K562 (cell line): ENCODE results near the gene IL27RA.

Experiments
- CREB1 ChIP-seq, 2 experiments: sonication (generic) in 1 of 2; formaldehyde crosslinking in 1 of 2; IDR thresholded peaks; 2 replicates each; pipeline versions ENCODE4 v1.6.1 to v1.8.0; 2012 to 2022; ENCODE audit warnings: inconsistent platforms in 1 of 2, mild to moderate bottlenecking in 1 of 2, missing genetic modification reagents in 1 of 2, moderate library complexity in 1 of 2
- GATAD2A ChIP-seq: fragments of 450-650 bp; IDR thresholded peaks from 2 replicates; pipeline ENCODE4 v1.6.1; 2017
- MAZ ChIP-seq, 2 experiments: fragments of 450-650 bp in 1 of 2; sonication (generic) in 1 of 2; formaldehyde crosslinking; IDR thresholded peaks in 1 of 2; conservative IDR thresholded peaks in 1 of 2; 2 replicates each; pipeline versions ENCODE4 v1.4.0 to v1.5.0; 2020; ENCODE audit warnings: mild to moderate bottlenecking in 1 of 2, missing genetic modification reagents in 1 of 2
- MTA3 ChIP-seq: fragments of 450-650 bp; formaldehyde crosslinking; IDR thresholded peaks from 2 replicates; pipeline ENCODE4 v1.6.1; 2017; ENCODE audit warnings: mild to moderate bottlenecking, borderline replicate concordance
- NFYB ChIP-seq: IDR thresholded peaks from 2 replicates; pipeline ENCODE4 v1.6.1; 2011; ENCODE audit warnings: mild to moderate bottlenecking, moderate library complexity; ENCODE audit not compliant: insufficient read length; ENCODE audit errors: extremely low read depth
- NR2C2 ChIP-seq, 2 experiments: fragments of 200-800 bp in 1 of 2; sonication (Bioruptor generic) in 1 of 2; sonication (generic) in 1 of 2; formaldehyde crosslinking in 1 of 2; IDR thresholded peaks; 2 replicates each; pipeline versions ENCODE4 v1.6.1 to v1.8.0; 2016 to 2022; ENCODE audit warnings: mild to moderate bottlenecking in 1 of 2, missing compliant biosample characterization in 1 of 2, missing genetic modification characterization in 1 of 2, missing genetic modification reagents in 1 of 2
- ZNF232 ChIP-seq: sonication (generic); formaldehyde crosslinking; IDR thresholded peaks from 2 replicates; pipeline ENCODE4 v1.8.0; 2022; ENCODE audit warnings: mild to moderate bottlenecking, missing genetic modification reagents
- TF ChIP-seq, protein P1 (sequence below): sonication (generic); formaldehyde crosslinking; IDR thresholded peaks from 2 replicates; pipeline ENCODE4 v1.5.0; 2020; ENCODE audit warnings: missing genetic modification reagents
- TF ChIP-seq, protein P2 (sequence below): sonication (generic); formaldehyde crosslinking; IDR thresholded peaks from 2 replicates; pipeline ENCODE4 v1.8.1; 2023; ENCODE audit warnings: mild to moderate bottlenecking, missing genetic modification reagents
- TF ChIP-seq, protein P3 (sequence below), 3 experiments: IDR thresholded peaks in 2 of 3; conservative IDR thresholded peaks in 1 of 3; 2 replicates each; pipeline ENCODE4 v1.5.1; 2011 to 2012; ENCODE audit warnings: low read length in 3 of 3, mild to moderate bottlenecking in 3 of 3, control low read depth in 2 of 3, improper control_type of control experiment in 1 of 3, inconsistent platforms in 1 of 3, low read depth in 1 of 3, mixed read lengths in 1 of 3, moderate library complexity in 1 of 3; ENCODE audit not compliant: insufficient read depth in 2 of 3
- TF ChIP-seq, protein P4 (sequence below): sonication (generic); formaldehyde crosslinking; IDR thresholded peaks from 2 replicates; pipeline ENCODE4 v1.9.0; 2022; ENCODE audit warnings: mild to moderate bottlenecking, missing genetic modification reagents

DNA sequence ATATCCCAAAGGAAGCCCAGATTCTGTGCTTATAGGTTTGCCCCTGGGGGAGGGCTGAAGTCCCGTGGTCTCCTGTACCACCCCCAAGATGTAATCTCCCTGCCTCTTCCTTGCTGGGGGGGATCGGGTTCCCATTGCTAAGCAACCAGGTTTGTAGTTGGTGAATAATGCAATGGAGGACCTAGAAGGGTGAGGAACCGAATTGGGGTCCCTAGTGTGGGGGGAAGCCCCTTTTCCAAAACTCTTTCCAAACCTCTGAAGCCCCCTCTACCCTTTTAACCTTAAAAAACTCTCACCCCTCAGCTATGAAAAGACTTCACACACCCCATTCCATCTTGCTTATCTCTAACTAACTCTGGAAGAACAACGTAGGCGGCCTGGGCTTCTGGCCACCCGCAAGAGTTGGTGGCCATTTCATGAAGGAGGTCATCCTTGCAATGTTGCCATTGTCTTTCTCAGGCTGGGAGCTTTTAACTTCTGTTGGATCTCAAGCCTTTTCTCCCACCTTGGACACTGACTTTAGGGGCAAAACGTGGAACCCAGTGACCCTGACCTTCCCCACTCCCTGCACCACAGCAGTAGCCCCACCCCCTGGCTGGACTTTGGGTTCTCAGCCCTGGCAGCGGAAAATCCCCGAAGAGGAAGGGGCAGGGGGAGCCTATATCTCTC lies 29.7 kb downstream of the IL27RA start:
- TF ChIP-seq, protein P1, sequence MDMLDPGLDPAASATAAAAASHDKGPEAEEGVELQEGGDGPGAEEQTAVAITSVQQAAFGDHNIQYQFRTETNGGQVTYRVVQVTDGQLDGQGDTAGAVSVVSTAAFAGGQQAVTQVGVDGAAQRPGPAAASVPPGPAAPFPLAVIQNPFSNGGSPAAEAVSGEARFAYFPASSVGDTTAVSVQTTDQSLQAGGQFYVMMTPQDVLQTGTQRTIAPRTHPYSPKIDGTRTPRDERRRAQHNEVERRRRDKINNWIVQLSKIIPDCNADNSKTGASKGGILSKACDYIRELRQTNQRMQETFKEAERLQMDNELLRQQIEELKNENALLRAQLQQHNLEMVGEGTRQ (CRISPR knock-in tag): no peak
- TF ChIP-seq, protein P2, sequence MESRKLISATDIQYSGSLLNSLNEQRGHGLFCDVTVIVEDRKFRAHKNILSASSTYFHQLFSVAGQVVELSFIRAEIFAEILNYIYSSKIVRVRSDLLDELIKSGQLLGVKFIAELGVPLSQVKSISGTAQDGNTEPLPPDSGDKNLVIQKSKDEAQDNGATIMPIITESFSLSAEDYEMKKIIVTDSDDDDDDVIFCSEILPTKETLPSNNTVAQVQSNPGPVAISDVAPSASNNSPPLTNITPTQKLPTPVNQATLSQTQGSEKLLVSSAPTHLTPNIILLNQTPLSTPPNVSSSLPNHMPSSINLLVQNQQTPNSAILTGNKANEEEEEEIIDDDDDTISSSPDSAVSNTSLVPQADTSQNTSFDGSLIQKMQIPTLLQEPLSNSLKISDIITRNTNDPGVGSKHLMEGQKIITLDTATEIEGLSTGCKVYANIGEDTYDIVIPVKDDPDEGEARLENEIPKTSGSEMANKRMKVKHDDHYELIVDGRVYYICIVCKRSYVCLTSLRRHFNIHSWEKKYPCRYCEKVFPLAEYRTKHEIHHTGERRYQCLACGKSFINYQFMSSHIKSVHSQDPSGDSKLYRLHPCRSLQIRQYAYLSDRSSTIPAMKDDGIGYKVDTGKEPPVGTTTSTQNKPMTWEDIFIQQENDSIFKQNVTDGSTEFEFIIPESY (CRISPR knock-in tag): no peak
- TF ChIP-seq NR2C2 (CRISPR knock-in tag; IDR thresholded peaks at IDR 0.05) (no peak), NR2C2 (tag; IDR thresholded peaks at IDR 0.05) (peak; percentile 39; the same call in 1 of the 2 replicates), ZNF232 (no peak), MTA3 (no peak), CREB1 (IDR thresholded peaks at IDR 0.05) (no peak), CREB1 (CRISPR knock-in tag; IDR thresholded peaks at IDR 0.05) (no peak), NFYB (no peak), MAZ (CRISPR knock-in tag; conservative IDR thresholded peaks at IDR 0.05 in 1 of 2, IDR thresholded peaks at IDR 0.05 in 1 of 2) (no peak), GATAD2A (no peak)
- TF ChIP-seq, protein P3, sequence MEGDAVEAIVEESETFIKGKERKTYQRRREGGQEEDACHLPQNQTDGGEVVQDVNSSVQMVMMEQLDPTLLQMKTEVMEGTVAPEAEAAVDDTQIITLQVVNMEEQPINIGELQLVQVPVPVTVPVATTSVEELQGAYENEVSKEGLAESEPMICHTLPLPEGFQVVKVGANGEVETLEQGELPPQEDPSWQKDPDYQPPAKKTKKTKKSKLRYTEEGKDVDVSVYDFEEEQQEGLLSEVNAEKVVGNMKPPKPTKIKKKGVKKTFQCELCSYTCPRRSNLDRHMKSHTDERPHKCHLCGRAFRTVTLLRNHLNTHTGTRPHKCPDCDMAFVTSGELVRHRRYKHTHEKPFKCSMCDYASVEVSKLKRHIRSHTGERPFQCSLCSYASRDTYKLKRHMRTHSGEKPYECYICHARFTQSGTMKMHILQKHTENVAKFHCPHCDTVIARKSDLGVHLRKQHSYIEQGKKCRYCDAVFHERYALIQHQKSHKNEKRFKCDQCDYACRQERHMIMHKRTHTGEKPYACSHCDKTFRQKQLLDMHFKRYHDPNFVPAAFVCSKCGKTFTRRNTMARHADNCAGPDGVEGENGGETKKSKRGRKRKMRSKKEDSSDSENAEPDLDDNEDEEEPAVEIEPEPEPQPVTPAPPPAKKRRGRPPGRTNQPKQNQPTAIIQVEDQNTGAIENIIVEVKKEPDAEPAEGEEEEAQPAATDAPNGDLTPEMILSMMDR (IDR thresholded peaks at IDR 0.05 in 2 of 3, conservative IDR thresholded peaks at IDR 0.05 in 1 of 3; ENCODE audit: insufficient read depth in 2 of 3, low read depth in 1 of 3, low read length in 3 of 3): no peak
- TF ChIP-seq, protein P4, sequence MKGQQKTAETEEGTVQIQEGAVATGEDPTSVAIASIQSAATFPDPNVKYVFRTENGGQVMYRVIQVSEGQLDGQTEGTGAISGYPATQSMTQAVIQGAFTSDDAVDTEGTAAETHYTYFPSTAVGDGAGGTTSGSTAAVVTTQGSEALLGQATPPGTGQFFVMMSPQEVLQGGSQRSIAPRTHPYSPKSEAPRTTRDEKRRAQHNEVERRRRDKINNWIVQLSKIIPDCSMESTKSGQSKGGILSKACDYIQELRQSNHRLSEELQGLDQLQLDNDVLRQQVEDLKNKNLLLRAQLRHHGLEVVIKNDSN: no peak
